ENCODE data around the gene CES4A. TPM values are rescaled to one million over a fixed set of nuclear protein-coding genes. Genes with fewer than 3 reads are reported as not detected.

The CES4A gene
- total and polyA plus RNA-seq, 2 of the 13 experiments (the other 11 are each of a cell fraction or from before 2014, with no cell fraction given) = 0.09 to 0.17 TPM

- TF ChIP-seq CCDC6 (CRISPR knock-in tag; IDR thresholded peaks at IDR 0.05) (0 out of 2 replicates have a peak, but pooled peaks have one; percentile 25), NFE2L1 (CRISPR knock-in tag; IDR thresholded peaks at IDR 0.05; ENCODE audit: borderline replicate concordance) (0 out of 2 replicates have a peak, but pooled peaks have one; percentile 57)
These were observed 24.9 kb downstream of the CES4A start (continued) for GRCh38 chr16:67013233-67013822.

GRCh38 chr16:67013823-67014633, 25.6 kb downstream of the CES4A start:
- H3K9me3 ChIP-seq (ENCODE audit: low read length) = no peaks in the 10 kb centered on the region
- ChIA-PET CTCF (ENCODE audit: low intra/inter-chr PET ratio, low total read pairs) (interaction anchor here (1.0 to 1.6 kb wide), 2 partner anchors 60 to 141 kb away, joined by 3 to 5 read pairs; no protein-coding TSS in a partner anchor), POLR2A (interaction anchor here (0.6 to 1.7 kb wide), 5 partner anchors 13 to 141 kb away, joined by 3 to 6 read pairs (median 4); no protein-coding TSS in a partner anchor)
- H3K27me3 ChIP-seq (ENCODE audit: control insufficient read depth in 1 of 2, insufficient read depth in 2 of 2, low read length in 2 of 2) = peaks cover 7 to 34% of the 10 kb centered on the region in 2 experiments
- peak; percentile 77 for ATAC-seq
- no peaks in the 10 kb centered on the region for H3K36me3 ChIP-seq (replicated peaks in 1 of 2; ENCODE audit: control insufficient read depth in 1 of 2, insufficient read depth in 2 of 2, low read length in 2 of 2)
- peak overlapping the region; percentile 57 to 82 (median 61) for H3K4me3 ChIP-seq (replicated peaks in 1 of 3; ENCODE audit: insufficient read depth in 1 of 3, low read depth in 2 of 3, low read length in 3 of 3)
- FAIRE-seq = no peak
- no peaks in the 10 kb centered on the region for H4K20me1 ChIP-seq (ENCODE audit: insufficient read depth, low read length)
- WGBS (ENCODE audit: low lambda C conversion rate) = 1% methylated on average over 33 of the region's 70 CpGs
- peak; percentile 46 for DNase-seq (ENCODE audit: low spot score)
- H3K4me1 ChIP-seq (ENCODE audit: insufficient read depth, low read length) = peaks cover 40% of the 10 kb centered on the region
- in situ Hi-C loops (cut with HindIII; ENCODE audit: extremely low pct_ligation_motif_present, low pct_unique_long_range_greater_than_20kb) = loop anchor here (5.0 kb wide), 1 partner anchor 37 kb away; no protein-coding TSS in a partner anchor
- no peak overlapping the region for H2AFZ ChIP-seq (ENCODE audit: low read length)
- BruUV-seq (replicated peaks) = no TSS peak
- intact Hi-C loops (cut with micrococcal nuclease; ENCODE audit: unreplicated experiment) = loop anchor here (1.0 to 10.0 kb wide), 2 partner anchors 37 to 59 kb away; no protein-coding TSS in a partner anchor
- H3K9ac ChIP-seq (ENCODE audit: insufficient read depth, low read depth, low read length) = peak overlapping the region; percentile 48
- H3K4me2 ChIP-seq (ENCODE audit: low read depth, low read length) = peak overlapping the region; percentile 94
- H3K27ac ChIP-seq (ENCODE audit: extremely low read length, insufficient read depth, low read length) = no peak overlapping the region
- H3K79me2 ChIP-seq (ENCODE audit: insufficient read depth, low read length) = no peaks in the 10 kb centered on the region
- no peak for TF ChIP-seq TCF7 (IDR thresholded peaks at IDR 0.05; ENCODE audit: low read depth)
- peak; percentile 20; the same call in 1 of the 2 replicates for TF ChIP-seq PATZ1 (CRISPR knock-in tag; IDR thresholded peaks at IDR 0.05)
- peak; percentile 58; the same call in 1 of the 2 replicates for TF ChIP-seq ZBTB43 (CRISPR knock-in tag; conservative IDR thresholded peaks at IDR 0.05)
- TF ChIP-seq POGK (CRISPR knock-in tag; conservative IDR thresholded peaks at IDR 0.05) = peak; percentile 56; the same call in 1 of the 2 replicates
- peak; percentile 29; the same call in 1 of the 2 replicates for TF ChIP-seq ETV5 (CRISPR knock-in tag; IDR thresholded peaks at IDR 0.05; ENCODE audit: borderline replicate concordance)
- TF ChIP-seq AKAP8 (CRISPR knock-in tag; IDR thresholded peaks at IDR 0.05) = no peak
- peak; percentile 7; the same call in 1 of the 2 replicates for TF ChIP-seq MAZ (IDR thresholded peaks at IDR 0.05; ENCODE audit: borderline replicate concordance, low read depth, low read length)
- peak; percentile 76 for TF ChIP-seq MAZ (CRISPR knock-in tag; IDR thresholded peaks at IDR 0.05; ENCODE audit: low read depth)
